ENCODE results near the gene KAZN.

KAZN gene

DNA sequence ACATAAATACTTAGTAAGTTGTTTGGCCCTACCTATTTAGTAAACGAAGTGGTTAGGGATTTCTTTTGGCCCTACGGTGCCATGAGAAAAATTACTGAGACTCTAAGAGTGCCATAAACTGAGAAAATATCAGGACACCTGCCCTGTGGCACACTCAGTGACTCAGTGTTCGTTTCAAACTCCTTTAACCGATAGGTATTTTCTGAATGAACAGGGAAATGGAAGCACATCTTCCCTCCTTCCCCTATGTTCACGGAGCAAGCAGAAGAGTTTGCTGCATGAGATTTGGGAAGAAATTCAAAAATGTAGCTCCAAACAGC lies 134.2 kb downstream of the KAZN start:
- CTCF ChIA-PET, result interaction anchor here (0.7 to 1.9 kb wide), 3 partner anchors 10 to 341 kb away, joined by 3 to 4 read pairs (median 4); no protein-coding TSS in a partner anchor
- POLR2A ChIA-PET, result no interaction called here
- DNase-seq (ENCODE audit: extremely low spot score), result no peak
- TF ChIP-seq FOXK2 (IDR thresholded peaks at IDR 0.05) (no peak), ELF4 (IDR thresholded peaks at IDR 0.05) (no peak), HDGF (IDR thresholded peaks at IDR 0.05; ENCODE audit: borderline replicate concordance) (no peak), PKNOX1 (IDR thresholded peaks at IDR 0.05) (no peak), SP1 (IDR thresholded peaks at IDR 0.05) (no peak), NFRKB (IDR thresholded peaks at IDR 0.05) (no peak), LEF1 (IDR thresholded peaks at IDR 0.05; ENCODE audit: borderline replicate concordance) (no peak), CTBP1 (IDR thresholded peaks at IDR 0.05; ENCODE audit: borderline replicate concordance) (no peak), FOXM1 (IDR thresholded peaks at IDR 0.05; ENCODE audit: borderline replicate concordance) (no peak), L3MBTL2 (conservative IDR thresholded peaks at IDR 0.05) (no peak), BHLHE40 (IDR thresholded peaks at IDR 0.05; ENCODE audit: borderline replicate concordance) (no peak), TARDBP (IDR thresholded peaks at IDR 0.05) (no peak), FOXA1 (IDR thresholded peaks at IDR 0.05) (no peak), ZNF384 (IDR thresholded peaks at IDR 0.05) (no peak)

GRCh38 chr1:14733048-14733778 lies 134.7 kb downstream of the KAZN start:
- no peak for DNase-seq (ENCODE audit: extremely low spot score)

DNA sequence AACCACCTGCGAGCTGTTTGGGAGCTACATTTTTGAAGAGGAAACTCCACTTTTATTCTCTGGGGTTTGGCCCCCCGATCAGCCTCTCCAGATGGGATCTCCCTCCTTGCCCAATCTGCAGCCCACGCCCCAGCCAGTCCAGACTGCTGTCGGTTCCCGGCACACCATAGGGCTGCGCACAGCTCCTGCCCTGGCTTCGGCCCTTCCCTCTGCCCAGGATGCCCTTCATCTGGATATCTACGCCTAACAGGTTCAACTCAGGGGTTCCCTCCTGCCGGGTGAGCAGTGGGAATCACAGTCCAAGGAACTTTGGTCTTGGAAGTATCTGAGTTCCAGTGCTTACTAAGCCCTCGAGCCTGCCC lies 135.3 kb downstream of the KAZN start:
- no peak for TF ChIP-seq SP1 (IDR thresholded peaks at IDR 0.05)
- no peak for TF ChIP-seq CTBP1 (IDR thresholded peaks at IDR 0.05; ENCODE audit: borderline replicate concordance)
- TF ChIP-seq BHLHE40 (IDR thresholded peaks at IDR 0.05; ENCODE audit: borderline replicate concordance), result no peak
- TF ChIP-seq FOXA1 (IDR thresholded peaks at IDR 0.05), result no peak
- TF ChIP-seq L3MBTL2 (conservative IDR thresholded peaks at IDR 0.05), result no peak
- TF ChIP-seq NFRKB (IDR thresholded peaks at IDR 0.05), result no peak
- TF ChIP-seq SUZ12 (IDR thresholded peaks at IDR 0.05), result no peak
- TF ChIP-seq FOXM1 (IDR thresholded peaks at IDR 0.05; ENCODE audit: borderline replicate concordance), result no peak
- TF ChIP-seq FOXK2 (IDR thresholded peaks at IDR 0.05), result no peak
- no peak for TF ChIP-seq HDGF (IDR thresholded peaks at IDR 0.05; ENCODE audit: borderline replicate concordance)
- TF ChIP-seq ARNT (IDR thresholded peaks at IDR 0.05), result no peak
- no peak for TF ChIP-seq ELF4 (IDR thresholded peaks at IDR 0.05)
- TF ChIP-seq PKNOX1 (IDR thresholded peaks at IDR 0.05), result no peak
- TF ChIP-seq ZNF384 (IDR thresholded peaks at IDR 0.05), result no peak
- no peak for TF ChIP-seq LEF1 (IDR thresholded peaks at IDR 0.05; ENCODE audit: borderline replicate concordance)
- TF ChIP-seq TARDBP (IDR thresholded peaks at IDR 0.05), result no peak
- no peak for DNase-seq (ENCODE audit: extremely low spot score)
- CTCF ChIA-PET, result interaction anchor here (1.9 kb wide), 1 partner anchor 9 kb away, joined by 4 read pairs; no protein-coding TSS in a partner anchor
- POLR2A ChIA-PET, result no interaction called here

More at GRCh38 chr1:14733048-14733778, 134.7 kb downstream of the KAZN start:
- ChIA-PET POLR2A (no interaction called here), CTCF (interaction anchor here (1.3 to 1.9 kb wide), 2 partner anchors 10 to 115 kb away, joined by 4 read pairs; no protein-coding TSS in a partner anchor)
- TF ChIP-seq FOXM1 (IDR thresholded peaks at IDR 0.05; ENCODE audit: borderline replicate concordance), result no peak
- no peak for TF ChIP-seq SUZ12 (IDR thresholded peaks at IDR 0.05)
- TF ChIP-seq TARDBP (IDR thresholded peaks at IDR 0.05), result no peak
- TF ChIP-seq NFRKB (IDR thresholded peaks at IDR 0.05), result no peak
- no peak for TF ChIP-seq ARNT (IDR thresholded peaks at IDR 0.05)
- no peak for TF ChIP-seq FOXK2 (IDR thresholded peaks at IDR 0.05)
- TF ChIP-seq ZNF384 (IDR thresholded peaks at IDR 0.05), result no peak
- TF ChIP-seq HDGF (IDR thresholded peaks at IDR 0.05; ENCODE audit: borderline replicate concordance), result no peak

GRCh38 chr1:14735841-14736240 lies 137.4 kb downstream of the KAZN start:
- no peak for DNase-seq (ENCODE audit: extremely low spot score)
- ChIA-PET POLR2A (no interaction called here), CTCF (no interaction called here)

DNA sequence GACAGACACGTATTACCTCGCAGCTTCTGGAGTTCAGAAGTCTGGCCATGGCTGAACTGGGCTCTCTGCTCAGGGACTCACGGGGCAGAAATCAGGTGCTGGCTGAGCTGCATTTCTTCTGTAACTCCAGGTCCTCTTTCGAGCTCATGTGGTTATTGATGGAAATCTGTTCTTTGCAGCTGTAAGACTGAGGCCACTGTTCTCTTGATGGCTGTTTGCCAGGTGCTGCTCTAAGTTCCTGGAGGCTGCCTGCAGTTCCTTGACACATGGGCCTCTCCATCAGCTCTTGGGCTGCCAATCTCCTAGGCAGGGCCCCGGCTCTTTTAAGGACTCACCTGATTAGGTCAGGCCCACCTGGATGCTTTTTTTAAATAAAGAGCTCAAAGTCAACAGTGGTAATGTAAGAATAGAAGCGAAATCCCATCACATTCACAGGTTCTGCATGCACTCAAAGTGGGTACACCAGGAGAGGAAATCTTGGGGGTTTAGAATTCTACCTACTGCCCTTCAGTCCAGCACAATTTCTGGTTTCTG lies 139.1 kb downstream of the KAZN start:
- DNase-seq (ENCODE audit: extremely low spot score), result no peak
- no peak for TF ChIP-seq BHLHE40 (IDR thresholded peaks at IDR 0.05; ENCODE audit: borderline replicate concordance)
- TF ChIP-seq L3MBTL2 (conservative IDR thresholded peaks at IDR 0.05), result no peak
- TF ChIP-seq FOXA1 (IDR thresholded peaks at IDR 0.05), result no peak
- no peak for TF ChIP-seq FOXM1 (IDR thresholded peaks at IDR 0.05; ENCODE audit: borderline replicate concordance)
- TF ChIP-seq CTBP1 (IDR thresholded peaks at IDR 0.05; ENCODE audit: borderline replicate concordance), result no peak
- no peak for TF ChIP-seq SP1 (IDR thresholded peaks at IDR 0.05)
- TF ChIP-seq TARDBP (IDR thresholded peaks at IDR 0.05), result no peak
- TF ChIP-seq ZNF384 (IDR thresholded peaks at IDR 0.05), result no peak
- TF ChIP-seq ARNT (IDR thresholded peaks at IDR 0.05), result no peak
- TF ChIP-seq LEF1 (IDR thresholded peaks at IDR 0.05; ENCODE audit: borderline replicate concordance), result no peak
- TF ChIP-seq PKNOX1 (IDR thresholded peaks at IDR 0.05), result no peak
- TF ChIP-seq FOXK2 (IDR thresholded peaks at IDR 0.05), result no peak
- no peak for TF ChIP-seq HDGF (IDR thresholded peaks at IDR 0.05; ENCODE audit: borderline replicate concordance)
- no peak for TF ChIP-seq SUZ12 (IDR thresholded peaks at IDR 0.05)
- TF ChIP-seq NFRKB (IDR thresholded peaks at IDR 0.05), result no peak
- ChIA-PET POLR2A (no interaction called here), CTCF (no interaction called here)

More at GRCh38 chr1:14735841-14736240, 137.4 kb downstream of the KAZN start:
- no peak for TF ChIP-seq ZNF384 (IDR thresholded peaks at IDR 0.05)
- TF ChIP-seq TARDBP (IDR thresholded peaks at IDR 0.05), result no peak
- TF ChIP-seq ARNT (IDR thresholded peaks at IDR 0.05), result no peak
- TF ChIP-seq CTBP1 (IDR thresholded peaks at IDR 0.05; ENCODE audit: borderline replicate concordance), result no peak
- TF ChIP-seq PKNOX1 (IDR thresholded peaks at IDR 0.05), result no peak
- no peak for TF ChIP-seq ELF4 (IDR thresholded peaks at IDR 0.05)
- TF ChIP-seq SP1 (IDR thresholded peaks at IDR 0.05), result no peak
- TF ChIP-seq L3MBTL2 (conservative IDR thresholded peaks at IDR 0.05), result no peak
- TF ChIP-seq FOXA1 (IDR thresholded peaks at IDR 0.05), result no peak
- no peak for TF ChIP-seq BHLHE40 (IDR thresholded peaks at IDR 0.05; ENCODE audit: borderline replicate concordance)
- no peak for TF ChIP-seq SUZ12 (IDR thresholded peaks at IDR 0.05)
- TF ChIP-seq LEF1 (IDR thresholded peaks at IDR 0.05; ENCODE audit: borderline replicate concordance), result no peak
- no peak for TF ChIP-seq HDGF (IDR thresholded peaks at IDR 0.05; ENCODE audit: borderline replicate concordance)
- TF ChIP-seq NFRKB (IDR thresholded peaks at IDR 0.05), result no peak
- no peak for TF ChIP-seq FOXM1 (IDR thresholded peaks at IDR 0.05; ENCODE audit: borderline replicate concordance)
- TF ChIP-seq FOXK2 (IDR thresholded peaks at IDR 0.05), result no peak

Data from HEK293T (cell line).